ENCODE results near the gene CHIA.

CHIA gene

DNA sequence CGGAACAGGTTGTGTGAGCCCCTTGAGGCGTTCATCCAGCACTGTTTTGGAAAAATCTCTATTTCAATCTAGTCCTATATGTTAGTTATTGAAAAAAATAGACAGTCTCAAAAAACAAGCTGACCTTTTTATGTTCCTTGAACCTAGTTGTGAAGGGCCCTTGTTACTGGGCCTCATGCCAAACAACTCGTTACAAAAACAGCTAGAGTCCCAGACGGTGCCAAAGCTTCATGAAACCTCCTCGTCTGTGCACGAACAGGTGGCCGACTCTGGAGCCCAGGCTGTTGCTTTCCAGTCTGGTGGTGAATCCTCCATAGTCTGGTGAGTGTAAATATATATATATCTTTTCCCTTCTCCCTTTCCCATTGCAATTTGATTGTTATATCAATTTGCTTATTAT lies at the start of gene CHIA:
Gene CHIA (plus strand): TSS at position 222 of the 400 bp plus-strand sequence. CDS start 19,617 bp downstream, outside the sequence.
- H3K4me3 ChIP-seq (ENCODE audit: control insufficient read depth, low read depth, low read length) = no peak within 1 kb of the TSS
- peak; percentile 28 for DNase-seq (ENCODE audit: low read depth)
- TF ChIP-seq, protein P1, sequence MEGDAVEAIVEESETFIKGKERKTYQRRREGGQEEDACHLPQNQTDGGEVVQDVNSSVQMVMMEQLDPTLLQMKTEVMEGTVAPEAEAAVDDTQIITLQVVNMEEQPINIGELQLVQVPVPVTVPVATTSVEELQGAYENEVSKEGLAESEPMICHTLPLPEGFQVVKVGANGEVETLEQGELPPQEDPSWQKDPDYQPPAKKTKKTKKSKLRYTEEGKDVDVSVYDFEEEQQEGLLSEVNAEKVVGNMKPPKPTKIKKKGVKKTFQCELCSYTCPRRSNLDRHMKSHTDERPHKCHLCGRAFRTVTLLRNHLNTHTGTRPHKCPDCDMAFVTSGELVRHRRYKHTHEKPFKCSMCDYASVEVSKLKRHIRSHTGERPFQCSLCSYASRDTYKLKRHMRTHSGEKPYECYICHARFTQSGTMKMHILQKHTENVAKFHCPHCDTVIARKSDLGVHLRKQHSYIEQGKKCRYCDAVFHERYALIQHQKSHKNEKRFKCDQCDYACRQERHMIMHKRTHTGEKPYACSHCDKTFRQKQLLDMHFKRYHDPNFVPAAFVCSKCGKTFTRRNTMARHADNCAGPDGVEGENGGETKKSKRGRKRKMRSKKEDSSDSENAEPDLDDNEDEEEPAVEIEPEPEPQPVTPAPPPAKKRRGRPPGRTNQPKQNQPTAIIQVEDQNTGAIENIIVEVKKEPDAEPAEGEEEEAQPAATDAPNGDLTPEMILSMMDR (conservative IDR thresholded peaks at IDR 0.05; ENCODE audit: control insufficient read depth, insufficient read depth, low read depth, low read length) = no peak

- TF ChIP-seq, protein P1 (conservative IDR thresholded peaks at IDR 0.05; ENCODE audit: control insufficient read depth, insufficient read depth, low read depth, low read length) = no peak
- no peak overlapping the region for H3K4me3 ChIP-seq (ENCODE audit: control insufficient read depth, low read depth, low read length)
- DNase-seq (ENCODE audit: low read depth) = no peak
Observed at GRCh38 chr1:111241797-111242196, 48.9 kb upstream of the CHIA start.

GRCh38 chr1:111242805-111243523 lies 47.7 kb upstream of the CHIA start:
- DNase-seq (ENCODE audit: low read depth) = no peak
- TF ChIP-seq, protein P1 (conservative IDR thresholded peaks at IDR 0.05; ENCODE audit: control insufficient read depth, insufficient read depth, low read depth, low read length) = no peak

DNA sequence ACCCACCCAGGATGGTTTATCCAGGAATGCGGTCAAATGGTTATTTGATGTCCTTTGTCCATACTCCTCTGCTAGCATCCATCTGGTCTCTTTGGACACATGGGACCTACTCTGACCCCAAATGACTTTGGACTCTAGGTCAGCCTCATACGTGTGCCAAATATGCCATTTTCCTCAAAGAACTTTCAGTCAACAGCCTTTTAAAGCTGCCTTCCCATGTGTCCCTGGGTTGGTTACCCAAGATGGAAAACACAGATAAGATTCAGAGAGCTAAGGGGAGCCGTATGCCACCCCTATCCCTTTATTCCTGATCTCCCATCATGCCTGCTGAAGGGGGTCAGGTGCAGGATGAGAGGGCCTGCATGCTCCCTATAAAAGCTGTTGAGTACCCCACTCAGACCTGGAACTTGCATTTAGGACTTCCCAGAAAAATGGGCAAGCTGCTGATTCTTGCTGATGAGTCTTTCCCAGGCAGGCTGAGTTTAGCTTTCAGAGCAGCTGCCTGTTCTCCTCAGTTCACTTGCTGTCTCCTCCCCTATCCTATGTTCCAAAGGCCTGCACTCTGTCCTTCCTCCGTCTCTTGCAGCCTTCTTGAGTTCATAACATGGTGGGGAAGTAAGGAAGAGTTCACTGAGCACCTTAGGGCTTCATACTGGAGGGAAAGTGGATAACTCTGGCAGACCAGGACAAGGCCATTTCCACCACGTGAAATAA lies 43.4 kb upstream of the CHIA start:
- TF ChIP-seq, protein P1 (conservative IDR thresholded peaks at IDR 0.05; ENCODE audit: control insufficient read depth, insufficient read depth, low read depth, low read length) = no peak
- no peak for DNase-seq (ENCODE audit: low read depth)

More at GRCh38 chr1:111242805-111243523, 47.7 kb upstream of the CHIA start:
- H3K4me3 ChIP-seq (ENCODE audit: control insufficient read depth, low read depth, low read length) = no peak overlapping the region

DNA sequence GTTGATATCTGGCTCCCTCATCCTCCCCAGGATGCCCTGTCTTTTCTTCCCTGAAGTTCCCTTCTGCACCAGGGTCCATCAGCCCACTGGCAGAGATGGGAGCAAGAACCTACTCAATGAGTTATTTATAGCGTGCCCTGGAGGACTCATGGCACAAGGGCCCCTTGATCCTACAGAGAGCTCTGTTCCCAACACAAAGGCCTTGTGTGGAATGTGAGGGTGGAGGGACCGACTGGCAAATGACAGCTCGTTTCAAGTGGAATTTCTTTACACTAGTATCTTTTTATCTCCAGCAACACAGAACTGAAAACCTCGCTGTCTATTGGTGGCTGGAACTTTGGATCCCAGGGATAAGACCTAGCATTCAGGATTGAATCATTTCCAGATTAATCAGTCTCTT lies 40.7 kb upstream of the CHIA start:
- no peak overlapping the region for H3K4me3 ChIP-seq (ENCODE audit: control insufficient read depth, low read depth, low read length)
- no peak for DNase-seq (ENCODE audit: low read depth)
- TF ChIP-seq, protein P1 (conservative IDR thresholded peaks at IDR 0.05; ENCODE audit: control insufficient read depth, insufficient read depth, low read depth, low read length) = no peak

More for the DNA sequence above, 43.4 kb upstream of the CHIA start:
- no peak overlapping the region for H3K4me3 ChIP-seq (ENCODE audit: control insufficient read depth, low read depth, low read length)

DNA sequence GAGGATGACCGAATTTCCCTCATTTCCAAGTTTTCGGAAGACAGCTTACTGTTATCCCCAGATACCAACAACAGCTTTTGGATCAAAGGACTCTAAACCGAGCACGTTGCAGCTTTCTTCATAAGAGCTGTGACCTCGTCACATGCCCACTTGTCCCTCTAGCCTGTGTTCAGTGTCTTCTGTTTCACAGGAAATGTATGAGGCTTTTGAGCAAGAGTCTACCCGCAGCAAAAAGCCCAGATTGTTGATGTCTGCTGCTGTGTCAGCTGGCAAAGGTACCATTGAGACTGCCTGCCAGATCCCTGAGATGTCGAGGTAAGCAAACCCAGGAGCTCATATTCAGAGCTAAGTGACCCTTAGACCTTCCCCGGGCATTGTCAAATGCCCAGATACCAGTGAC lies 39.1 kb upstream of the CHIA start:
- TF ChIP-seq, protein P1 (conservative IDR thresholded peaks at IDR 0.05; ENCODE audit: control insufficient read depth, insufficient read depth, low read depth, low read length) = no peak
- H3K4me3 ChIP-seq (ENCODE audit: control insufficient read depth, low read depth, low read length) = no peak overlapping the region
- no peak for DNase-seq (ENCODE audit: low read depth)

All from fibroblast of mammary gland (primary cell).